ENCODE measurements around the gene NKIRAS1. TPM values are rescaled to one million over a fixed set of nuclear protein-coding genes. Genes with fewer than 3 reads are reported as not detected.
A peak's percentile ranks its signal among the peaks of the same experiment; 100 is the strongest.

Gene NKIRAS1
- total RNA-seq, 4 donors from 2014 or later, result 3.6 to 25.0 (median 17.3) TPM

GRCh38 chr3:23945663-23945912 lies 28.8 kb upstream of the NKIRAS1 start:
- Histone ChIP-seq H3K36me3 (no peaks in the 10 kb centered on the region), H3K27ac (peak overlapping the region; percentile 99), H3K4me1 (peaks cover 0 to 15% of the 10 kb centered on the region in 2 donors), H3K27me3 (no peaks in the 10 kb centered on the region), H3K9me3 (no peaks in the 10 kb centered on the region), H3K4me3 (peak overlapping the region; percentile 67 to 98)
- intact Hi-C loops (cut with DNase I; ENCODE audit: low total_unique reads), result no loop called here
- TF ChIP-seq, protein P1, sequence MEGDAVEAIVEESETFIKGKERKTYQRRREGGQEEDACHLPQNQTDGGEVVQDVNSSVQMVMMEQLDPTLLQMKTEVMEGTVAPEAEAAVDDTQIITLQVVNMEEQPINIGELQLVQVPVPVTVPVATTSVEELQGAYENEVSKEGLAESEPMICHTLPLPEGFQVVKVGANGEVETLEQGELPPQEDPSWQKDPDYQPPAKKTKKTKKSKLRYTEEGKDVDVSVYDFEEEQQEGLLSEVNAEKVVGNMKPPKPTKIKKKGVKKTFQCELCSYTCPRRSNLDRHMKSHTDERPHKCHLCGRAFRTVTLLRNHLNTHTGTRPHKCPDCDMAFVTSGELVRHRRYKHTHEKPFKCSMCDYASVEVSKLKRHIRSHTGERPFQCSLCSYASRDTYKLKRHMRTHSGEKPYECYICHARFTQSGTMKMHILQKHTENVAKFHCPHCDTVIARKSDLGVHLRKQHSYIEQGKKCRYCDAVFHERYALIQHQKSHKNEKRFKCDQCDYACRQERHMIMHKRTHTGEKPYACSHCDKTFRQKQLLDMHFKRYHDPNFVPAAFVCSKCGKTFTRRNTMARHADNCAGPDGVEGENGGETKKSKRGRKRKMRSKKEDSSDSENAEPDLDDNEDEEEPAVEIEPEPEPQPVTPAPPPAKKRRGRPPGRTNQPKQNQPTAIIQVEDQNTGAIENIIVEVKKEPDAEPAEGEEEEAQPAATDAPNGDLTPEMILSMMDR (IDR thresholded peaks at IDR 0.05), result no peak
- no peak for TF ChIP-seq POLR2A (IDR thresholded peaks at IDR 0.05)
- no peak for DNase-seq

DNA sequence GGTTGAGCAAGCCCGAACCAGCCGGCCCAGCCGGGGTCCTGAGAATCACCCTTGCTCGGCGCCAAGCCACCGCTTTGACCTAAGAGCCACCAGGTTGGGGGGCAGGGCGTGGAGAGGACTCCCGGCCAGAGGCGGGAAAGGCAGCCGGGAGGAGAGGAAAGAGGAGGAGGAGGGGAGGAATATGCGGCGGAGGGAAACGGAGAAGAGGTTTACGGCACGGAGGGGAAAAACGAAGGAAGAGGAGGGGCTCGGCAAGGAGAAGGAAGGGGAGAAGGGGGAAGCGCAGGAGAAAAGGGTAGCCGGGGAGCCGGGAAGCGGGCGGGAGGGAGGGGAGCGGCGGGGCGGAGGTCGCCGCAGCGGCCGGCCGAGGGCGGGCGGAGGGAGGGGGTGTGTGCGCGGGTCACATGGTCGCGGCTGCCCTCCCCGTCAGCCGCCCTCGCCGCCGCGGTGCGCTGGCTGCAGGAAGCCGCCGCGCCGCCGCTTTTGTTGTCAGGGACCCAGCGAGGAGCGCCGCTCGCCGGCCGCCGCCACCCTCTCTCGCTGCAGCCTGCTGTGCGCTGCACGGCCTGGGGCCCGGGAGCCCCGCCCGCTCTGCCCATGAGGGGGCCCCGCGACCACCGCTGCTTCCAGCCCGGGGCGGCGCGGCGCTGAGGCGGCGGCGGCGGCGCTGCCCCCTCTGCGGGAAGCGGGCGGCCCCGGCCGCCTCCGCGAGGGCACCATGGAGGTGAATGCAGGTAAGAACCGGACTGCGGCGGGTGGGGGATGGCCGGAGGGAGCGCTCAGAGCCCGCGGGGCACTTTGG lies 28.3 kb upstream of the NKIRAS1 start, which contains the start of gene NR1D2:
TSS of gene NR1D2 (plus strand) at position 426 of the 802 bp plus-strand sequence. CDS start at position 719, 293 bp downstream.
- H3K27me3 ChIP-seq, result no peaks in the 10 kb centered on the region
- H3K4me1 ChIP-seq, result peaks cover 0 to 15% of the 10 kb centered on the region in 2 donors
- no peaks in the 10 kb centered on the region for H3K9me3 ChIP-seq
- peak; percentile 79 to 91 for TF ChIP-seq POLR2A (IDR thresholded peaks at IDR 0.05)
- TF ChIP-seq, protein P1 (IDR thresholded peaks at IDR 0.05), result peak in 1 of 4 experiments; percentile 19
- peak within 1 kb of the TSS; percentile 99 for H3K27ac ChIP-seq
- no peaks in the 10 kb centered on the region for H3K36me3 ChIP-seq
- intact Hi-C loops (cut with DNase I; ENCODE audit: low total_unique reads), result no loop called here
- peak within 1 kb of the TSS; percentile 67 to 98 for H3K4me3 ChIP-seq
- DNase-seq, result peak; percentile 83 to 84

- no peaks in the 10 kb centered on the region for H3K27me3 ChIP-seq
- peak overlapping the region; percentile 67 to 98 for H3K4me3 ChIP-seq
- intact Hi-C loops (cut with DNase I; ENCODE audit: low total_unique reads), result no loop called here
Measured at GRCh38 chr3:23944007-23944783, 27.4 kb upstream of the NKIRAS1 start.

GRCh38 chr3:23942546-23942945 lies 25.8 kb upstream of the NKIRAS1 start:
- Histone ChIP-seq H3K27ac (no peak overlapping the region), H3K36me3 (no peaks in the 10 kb centered on the region), H3K4me3 (no peak overlapping the region), H3K9me3 (no peaks in the 10 kb centered on the region), H3K27me3 (no peaks in the 10 kb centered on the region), H3K4me1 (no peaks in the 10 kb centered on the region)
- intact Hi-C loops (cut with DNase I; ENCODE audit: low total_unique reads), result no loop called here
- no peak for DNase-seq
- no peak for TF ChIP-seq POLR2A (IDR thresholded peaks at IDR 0.05)
- TF ChIP-seq, protein P1 (IDR thresholded peaks at IDR 0.05), result no peak

More at GRCh38 chr3:23944007-23944783, 27.4 kb upstream of the NKIRAS1 start:
- Histone ChIP-seq H3K27ac (peak overlapping the region; percentile 99), H3K36me3 (no peaks in the 10 kb centered on the region), H3K9me3 (no peaks in the 10 kb centered on the region), H3K4me1 (peaks cover 0 to 6% of the 10 kb centered on the region in 2 donors)
- DNase-seq, result no peak
- no peak for TF ChIP-seq POLR2A (IDR thresholded peaks at IDR 0.05)
- TF ChIP-seq, protein P1 (IDR thresholded peaks at IDR 0.05), result no peak

DNA sequence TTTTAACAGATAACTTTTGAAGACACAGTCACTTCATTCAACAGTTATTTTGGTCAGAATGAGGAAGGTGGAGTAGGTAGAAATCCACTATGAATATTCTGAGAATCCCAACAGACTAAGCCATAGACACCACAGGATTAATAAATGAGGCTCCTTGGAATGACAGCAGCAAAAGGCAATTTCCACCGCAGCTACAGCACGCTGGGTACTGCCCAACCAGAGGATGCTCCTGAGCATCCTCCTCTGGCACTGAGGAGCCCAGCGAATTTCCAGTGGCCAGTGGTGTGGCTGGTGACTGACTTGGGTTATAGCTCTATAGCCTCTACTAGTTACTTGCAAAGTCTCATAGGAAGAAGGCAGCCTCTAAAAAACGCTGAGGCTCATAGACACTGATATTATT lies 24.6 kb upstream of the NKIRAS1 start:
- Histone ChIP-seq H3K4me1 (no peaks in the 10 kb centered on the region), H3K27ac (no peak overlapping the region)
- intact Hi-C loops (cut with DNase I; ENCODE audit: low total_unique reads), result no loop called here

More for the DNA sequence above, 24.6 kb upstream of the NKIRAS1 start:
- no peaks in the 10 kb centered on the region for H3K9me3 ChIP-seq
- no peak overlapping the region for H3K4me3 ChIP-seq
- TF ChIP-seq, protein P1 (IDR thresholded peaks at IDR 0.05), result no peak
- no peak for TF ChIP-seq POLR2A (IDR thresholded peaks at IDR 0.05)
- no peaks in the 10 kb centered on the region for H3K36me3 ChIP-seq
- H3K27me3 ChIP-seq, result no peaks in the 10 kb centered on the region
- no peak for DNase-seq

Measured in uterus (tissue), 4 donors.